ENCODE data around the gene MMP10.

DNA sequence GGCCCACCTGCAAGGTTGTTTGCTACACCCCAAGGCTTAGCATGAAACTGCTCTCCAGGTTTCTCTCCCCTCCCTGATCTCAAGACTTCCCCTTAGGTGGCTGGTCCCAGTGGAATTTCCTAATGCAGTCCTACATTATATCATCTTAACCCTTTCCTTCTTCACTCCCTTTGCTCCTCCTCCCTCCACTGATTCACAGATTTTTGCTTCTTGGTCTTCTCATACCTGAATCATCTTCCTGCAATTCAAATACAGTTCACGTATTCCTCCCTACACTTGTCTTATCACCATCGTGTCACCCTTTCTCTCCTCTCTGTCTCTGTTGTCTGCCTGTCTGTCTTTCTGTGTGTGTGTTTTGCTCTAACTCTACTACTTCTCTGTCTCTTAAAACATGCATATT, 17.0 kb downstream of the MMP10 start:
- TF ChIP-seq GATA2 (IDR thresholded peaks at IDR 0.05; ENCODE audit: low read depth, low read length): no peak
- no peak for TF ChIP-seq GATA3 (IDR thresholded peaks at IDR 0.05; ENCODE audit: low read depth, low read length)
